Natural killer cell (primary cell): ENCODE results near the gene LLPH. TPM values are rescaled to one million over a fixed set of nuclear protein-coding genes. Genes with fewer than 3 reads are reported as not detected.
A peak's percentile ranks its signal among the peaks of the same experiment; 100 is the strongest.

Source experiments
- ATAC-seq, 3 donors: fragments of 150-1000 bp in 2 of 3; fragments of 200-7000 bp in 1 of 3; cut with Tn5 transposase; 1 replicate in 1 of 3; 2 replicates in 2 of 3; pipeline ENCODE4 v1.10.0; 2021; ENCODE audit warnings: mild to moderate bottlenecking in 2 of 3, moderate library complexity in 2 of 3
- DNase-seq, 2 donors: peaks; one replicate each; pipeline versions ENCODE4 v3.0.0 to v3.0.0-alpha.2; 2013 to 2021; ENCODE audit warnings: mixed read lengths in 1 of 2
- H3K27ac ChIP-seq: one replicate; pipeline ENCODE4 v1.5.1; 2013; ENCODE audit warnings: mild to moderate bottlenecking, low read length
- H3K27me3 ChIP-seq: one replicate; pipeline ENCODE4 v1.6.1; 2013; ENCODE audit warnings: low read length; ENCODE audit not compliant: control insufficient read depth, insufficient read depth
- H3K36me3 ChIP-seq: one replicate; pipeline ENCODE4 v1.6.1; 2013; ENCODE audit warnings: low read length; ENCODE audit not compliant: control insufficient read depth, insufficient read depth
- H3K4me1 ChIP-seq: one replicate; pipeline ENCODE4 v1.6.1; 2013; ENCODE audit warnings: low read length; ENCODE audit not compliant: control insufficient read depth, insufficient read depth
- H3K4me3 ChIP-seq: one replicate; pipeline ENCODE4 v1.5.1; 2013; ENCODE audit warnings: low read length
- H3K9me3 ChIP-seq: one replicate; pipeline ENCODE4 v1.6.1; 2013; ENCODE audit warnings: low read length; ENCODE audit not compliant: control insufficient read depth, insufficient read depth
- H3K27ac Mint-ChIP-seq, 2 donors: one replicate each; pipeline ENCODE4 v1.8.0; 2022; ENCODE audit warnings: mild to moderate bottlenecking in 2 of 2, mixed read lengths in 2 of 2, moderate library complexity in 1 of 2
- H3K27me3 Mint-ChIP-seq, 2 donors: one replicate each; pipeline ENCODE4 v1.8.0; 2022; ENCODE audit warnings: low read depth in 2 of 2, mixed read lengths in 2 of 2
- H3K36me3 Mint-ChIP-seq: one replicate; pipeline ENCODE4 v1.8.0; 2022; ENCODE audit warnings: mixed read lengths
- H3K4me1 Mint-ChIP-seq, 2 donors: one replicate each; pipeline ENCODE4 v1.8.0; 2022; ENCODE audit warnings: mixed read lengths in 2 of 2
- H3K4me3 Mint-ChIP-seq: one replicate; pipeline ENCODE4 v1.8.0; 2022; ENCODE audit warnings: mild to moderate bottlenecking, moderate library complexity, mixed read lengths
- H3K9me3 Mint-ChIP-seq, 2 donors: one replicate each; pipeline ENCODE4 v1.8.0; 2022; ENCODE audit warnings: mixed read lengths in 2 of 2
- WGBS: methylation state at CpG from one replicate; pipeline ENCODE4 v1.1.7; 2013; ENCODE audit warnings: missing lambda C conversion rate; ENCODE audit not compliant: insufficient coverage; 5-methylcytosine and 5-hydroxymethylcytosine counted together
- intact Hi-C: fragments of 100-400 bp; cut with micrococcal nuclease; formaldehyde crosslinking; loops from one replicate; pipeline ENCODE4 v1.14.2; 2022
- total RNA-seq, 4 donors: library from RNA; stranded (reverse); fragments of 120-200 nt in 1 of 4; gene quantifications; one replicate each; pipeline versions ENCODE4 v1.2.3 to v1.2.4, GENCODE V29; 2013 to 2022
- TF ChIP-seq, protein P1 (sequence below): fragments of 200-600 bp; IDR thresholded peaks from one replicate; pipeline ENCODE4 v1.8.0; 2022; ENCODE audit warnings: antibody characterized with exemption

LLPH gene
- total RNA-seq, 3 donors from 2014 or later (not counting 1 experiment from before 2014, with no cell fraction given), result 24.9 to 27.3 (median 25.5) TPM

GRCh38 chr12:66170606-66171005 is 40.1 kb upstream of the LLPH start:
- no peaks in the 10 kb centered on the region for H3K27me3 ChIP-seq
- Mint-ChIP-seq H3K9me3 (no peaks in the 10 kb centered on the region), H3K4me3 (peak overlapping the region; percentile 98), H3K27me3 (peaks cover 0 to 2% of the 10 kb centered on the region in 2 donors), H3K27ac (peak overlapping the region; percentile 98 to 99), H3K4me1 (peaks cover 34 to 43% of the 10 kb centered on the region in 2 donors), H3K36me3 (no peaks in the 10 kb centered on the region)
- H3K4me1 ChIP-seq, result peaks cover 15% of the 10 kb centered on the region
- no peaks in the 10 kb centered on the region for H3K9me3 ChIP-seq
- TF ChIP-seq, protein P1, sequence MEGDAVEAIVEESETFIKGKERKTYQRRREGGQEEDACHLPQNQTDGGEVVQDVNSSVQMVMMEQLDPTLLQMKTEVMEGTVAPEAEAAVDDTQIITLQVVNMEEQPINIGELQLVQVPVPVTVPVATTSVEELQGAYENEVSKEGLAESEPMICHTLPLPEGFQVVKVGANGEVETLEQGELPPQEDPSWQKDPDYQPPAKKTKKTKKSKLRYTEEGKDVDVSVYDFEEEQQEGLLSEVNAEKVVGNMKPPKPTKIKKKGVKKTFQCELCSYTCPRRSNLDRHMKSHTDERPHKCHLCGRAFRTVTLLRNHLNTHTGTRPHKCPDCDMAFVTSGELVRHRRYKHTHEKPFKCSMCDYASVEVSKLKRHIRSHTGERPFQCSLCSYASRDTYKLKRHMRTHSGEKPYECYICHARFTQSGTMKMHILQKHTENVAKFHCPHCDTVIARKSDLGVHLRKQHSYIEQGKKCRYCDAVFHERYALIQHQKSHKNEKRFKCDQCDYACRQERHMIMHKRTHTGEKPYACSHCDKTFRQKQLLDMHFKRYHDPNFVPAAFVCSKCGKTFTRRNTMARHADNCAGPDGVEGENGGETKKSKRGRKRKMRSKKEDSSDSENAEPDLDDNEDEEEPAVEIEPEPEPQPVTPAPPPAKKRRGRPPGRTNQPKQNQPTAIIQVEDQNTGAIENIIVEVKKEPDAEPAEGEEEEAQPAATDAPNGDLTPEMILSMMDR, result no peak
- WGBS, result 88% methylated on average over 2 of the region's 3 CpGs
- peaks cover 5% of the 10 kb centered on the region for H3K36me3 ChIP-seq
- DNase-seq (no peak), ATAC-seq (no peak)
- intact Hi-C loops, result no loop called here
- peak overlapping the region; percentile 98 for H3K27ac ChIP-seq
- peak overlapping the region; percentile 82 for H3K4me3 ChIP-seq

DNA sequence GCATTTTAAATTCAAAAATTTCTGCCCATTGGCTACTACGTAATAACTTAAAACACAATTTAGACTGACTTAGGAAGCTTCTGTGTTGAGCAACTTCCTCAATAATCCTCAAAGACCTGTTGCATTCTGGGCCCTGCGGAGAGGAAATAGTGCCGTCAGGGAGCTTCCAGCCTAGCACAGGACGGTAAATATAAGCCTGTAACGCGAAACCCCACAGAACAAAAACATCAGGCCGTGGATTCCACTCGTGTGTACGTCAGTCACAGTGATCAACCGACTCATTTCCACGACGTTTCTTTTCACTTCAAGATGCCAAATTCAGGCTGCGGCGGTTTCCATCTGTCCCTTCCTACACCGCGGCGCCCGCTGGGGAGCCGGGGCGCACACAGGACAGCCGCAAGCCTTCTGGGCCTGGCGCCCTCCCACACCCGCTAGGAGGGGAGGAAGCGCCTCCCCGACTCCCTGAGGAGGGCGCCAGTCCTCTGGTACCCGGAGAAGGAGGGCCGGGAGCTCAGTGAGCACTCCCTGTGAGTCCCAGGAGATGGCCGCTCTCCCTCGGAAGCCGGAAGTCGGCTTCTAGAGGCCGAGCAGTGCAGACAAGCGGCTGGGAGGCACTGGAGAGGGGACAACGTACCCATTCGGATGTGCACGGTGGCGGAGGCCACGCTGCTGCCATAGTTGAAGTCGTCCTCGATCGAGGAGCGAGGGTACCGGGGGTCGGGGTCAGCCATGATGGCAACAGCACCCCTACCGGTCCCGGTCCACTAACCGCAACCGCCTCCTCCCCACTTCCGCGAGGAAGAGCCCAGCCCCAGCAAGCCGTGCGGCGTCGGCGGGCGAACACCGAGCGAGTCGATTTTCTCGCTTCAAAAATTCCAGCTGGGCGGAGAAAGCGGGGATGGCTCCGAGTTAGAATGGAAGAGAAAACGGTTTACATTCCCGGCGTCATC is 38.9 kb upstream of the LLPH start, which contains the start of gene TMBIM4:
Gene TMBIM4 (minus strand): TSS at position 776 of the 950 bp plus-strand sequence. CDS start 45 bp downstream, at position 731.
- peaks cover 4% of the 10 kb centered on the region for H3K36me3 Mint-ChIP-seq
- H3K27ac ChIP-seq, result peak within 1 kb of the TSS; percentile 98
- H3K9me3 Mint-ChIP-seq, result peaks cover 0 to 2% of the 10 kb centered on the region in 2 donors
- peak; percentile 87 to 91 for DNase-seq
- WGBS, result under 1% methylated on average over 64 of the region's 67 CpGs
- H3K4me1 ChIP-seq, result peaks cover 15% of the 10 kb centered on the region
- H3K27me3 ChIP-seq, result no peaks in the 10 kb centered on the region
- peak; percentile 71 to 89 (median 77) for ATAC-seq
- peaks cover 44 to 53% of the 10 kb centered on the region in 2 donors for H3K4me1 Mint-ChIP-seq
- H3K9me3 ChIP-seq, result no peaks in the 10 kb centered on the region
- H3K36me3 ChIP-seq, result peaks cover 5% of the 10 kb centered on the region
- peak within 1 kb of the TSS; percentile 98 for H3K4me3 Mint-ChIP-seq
- TF ChIP-seq, protein P1, result no peak
- peak within 1 kb of the TSS; percentile 82 for H3K4me3 ChIP-seq
- H3K27me3 Mint-ChIP-seq, result no peaks in the 10 kb centered on the region
- H3K27ac Mint-ChIP-seq, result peak within 1 kb of the TSS; percentile 98 to 99
- intact Hi-C loops, result loop anchor here (2.0 kb wide), 4 partner anchors 19 to 133 kb away; partner anchors contain the start of genes HELB, IRAK3 and LLPH

DNA sequence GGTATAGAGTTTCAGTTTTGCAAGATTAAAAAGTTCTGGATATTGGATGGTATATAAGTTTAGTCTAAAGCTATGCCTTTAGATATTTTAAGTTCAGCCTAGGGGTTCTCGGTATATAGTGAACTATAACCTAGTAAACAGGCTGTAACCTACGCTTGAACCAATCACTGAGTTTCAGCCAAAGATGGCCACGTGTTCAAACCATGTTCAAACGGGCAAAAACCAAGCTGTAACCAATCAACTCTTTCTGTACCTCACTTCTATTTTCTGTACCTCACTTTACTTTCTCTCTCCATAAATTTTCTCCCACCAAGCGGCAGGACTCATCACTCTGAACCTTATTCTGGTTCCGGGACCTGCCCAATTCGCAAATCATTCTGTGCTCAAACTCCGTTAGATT is 37.9 kb upstream of the LLPH start:
- peak overlapping the region; percentile 82 for H3K4me3 ChIP-seq
- Mint-ChIP-seq H3K4me3 (peak overlapping the region; percentile 98), H3K36me3 (peaks cover 6% of the 10 kb centered on the region), H3K9me3 (peaks cover 0 to 2% of the 10 kb centered on the region in 2 donors), H3K27me3 (no peaks in the 10 kb centered on the region), H3K4me1 (peaks cover 55 to 64% of the 10 kb centered on the region in 2 donors), H3K27ac (peak overlapping the region; percentile 98 to 99)
- intact Hi-C loops, result loop anchor here (2.0 kb wide), 4 partner anchors 20 to 134 kb away; partner anchors contain the start of genes HELB, IRAK3 and LLPH
- peaks cover 16% of the 10 kb centered on the region for H3K4me1 ChIP-seq
- peak overlapping the region; percentile 98 for H3K27ac ChIP-seq
- H3K9me3 ChIP-seq, result no peaks in the 10 kb centered on the region
- H3K27me3 ChIP-seq, result no peaks in the 10 kb centered on the region
- peak in 1 of 2 donors; percentile 11 for DNase-seq
- TF ChIP-seq, protein P1, result no peak
- WGBS, result 80% methylated on average over 8 of the region's 8 CpGs
- ATAC-seq, result no peak
- H3K36me3 ChIP-seq, result peaks cover 5% of the 10 kb centered on the region
